Lung (tissue), 12 donors: ENCODE results near the gene PDGFB. TPM values are rescaled to one million over a fixed set of nuclear protein-coding genes. Genes with fewer than 3 reads are reported as not detected.

Experiments
- ATAC-seq: fragments of 200-7000 bp; cut with Tn5 transposase; one replicate; pipeline ENCODE4 v1.9.1; 2020; ENCODE audit warnings: moderate number of reproducible peaks; ENCODE audit not compliant: insufficient read depth, low FRiP score
- DNase-seq, 3 donors: peaks; one replicate each; pipeline ENCODE4 v3.0.0-alpha.2; 2013 to 2017
- H3K27ac ChIP-seq, 2 donors: one replicate each; pipeline ENCODE4 v1.5.1; 2013; ENCODE audit warnings: mild to moderate bottlenecking in 2 of 2, moderate library complexity in 2 of 2, control low read depth in 1 of 2, inconsistent platforms in 1 of 2, low read depth in 1 of 2, low read length in 1 of 2
- H3K27me3 ChIP-seq, 3 donors: one replicate each; pipeline ENCODE4 v1.5.1; 2013; ENCODE audit warnings: low read length in 2 of 3; ENCODE audit not compliant: control insufficient read depth in 3 of 3, insufficient read depth in 3 of 3
- H3K36me3 ChIP-seq, 4 donors: one replicate each; pipeline ENCODE4 v1.5.1; 2013; ENCODE audit warnings: low read length in 4 of 4, mild to moderate bottlenecking in 1 of 4, moderate library complexity in 1 of 4; ENCODE audit not compliant: control insufficient read depth in 4 of 4, insufficient read depth in 4 of 4
- H3K4me1 ChIP-seq, 5 donors: one replicate each; pipeline ENCODE4 v1.5.1; 2013; ENCODE audit warnings: low read length in 5 of 5, mild to moderate bottlenecking in 2 of 5, moderate library complexity in 1 of 5; ENCODE audit not compliant: control insufficient read depth in 5 of 5, insufficient read depth in 5 of 5
- H3K4me3 ChIP-seq: one replicate; pipeline ENCODE4 v1.5.1; 2013; ENCODE audit warnings: mild to moderate bottlenecking, control low read depth, moderate library complexity
- H3K9ac ChIP-seq, 2 donors: one replicate each; pipeline ENCODE4 v1.5.1; 2013; ENCODE audit warnings: low read length in 2 of 2, control low read depth in 1 of 2; ENCODE audit not compliant: insufficient read depth in 1 of 2
- H3K9me3 ChIP-seq, 4 donors: one replicate each; pipeline ENCODE4 v1.5.1; 2013; ENCODE audit warnings: low read length in 3 of 4, mild to moderate bottlenecking in 1 of 4, moderate library complexity in 1 of 4; ENCODE audit not compliant: control insufficient read depth in 4 of 4, insufficient read depth in 3 of 4
- WGBS, 2 donors: extraction: QIAGEN DNeasy Blood & Tissue Kit; methylation state at CpG; one replicate each; pipeline ENCODE4 v1.1.7; 2013; 5-methylcytosine and 5-hydroxymethylcytosine counted together
- polyA plus RNA-seq, 2 donors: library from polyadenylated mRNA; stranded (reverse); fragments of 200-250 nt; gene quantifications; one replicate each; pipeline ENCODE4 v1.2.1, GENCODE V29; 2013
- total RNA-seq, 2 donors: library from RNA; depleted of rRNA in 1 of 2; stranded (reverse); fragments of >200 nt in 1 of 2; gene quantifications; one replicate each; pipeline ENCODE4 v1.2.1, GENCODE V29; 2014 to 2021
- TF ChIP-seq, protein P1 (sequence below): IDR thresholded peaks from 2 replicates; pipeline ENCODE4 v1.5.1; 2012; ENCODE audit warnings: mild to moderate bottlenecking; ENCODE audit errors: control extremely low read depth, extremely low read depth
- donor health status: control.
- donor health status: control.
- donor health status: Bipolar disorder and iron deficiency.
- donor health status: healthy.
- donor health status: DM: yes; HTN: yes; CAD: no.

Gene PDGFB
- total and polyA plus RNA-seq, 4 donors: 9.8 to 56.7 (median 29.5) TPM

DNA sequence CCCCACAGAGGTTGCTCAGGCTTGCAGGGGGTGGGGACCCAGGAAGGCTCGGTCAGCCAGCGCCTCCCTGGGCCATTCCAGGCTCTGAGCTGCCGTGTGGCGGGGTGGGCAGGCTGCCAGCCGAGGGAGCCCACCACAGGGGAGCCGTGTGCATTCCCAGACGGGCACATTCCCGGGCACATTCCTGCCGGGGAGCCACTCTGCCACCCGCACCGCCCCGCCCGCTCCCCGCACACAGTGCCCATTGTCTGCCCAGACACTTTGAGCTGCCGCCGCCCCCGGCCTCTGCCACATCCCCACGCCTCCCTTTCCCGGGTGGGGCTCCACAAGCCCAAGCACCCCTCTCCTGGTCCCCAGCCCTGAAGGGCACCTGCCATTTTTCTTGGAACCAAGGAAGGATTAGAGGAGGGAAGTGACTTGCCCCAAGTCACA, 47.3 kb upstream of the PDGFB start:
- 63 to 79% methylated on average over 19 of the region's 19 CpGs for WGBS, 2 donors
- TF ChIP-seq, protein P1, sequence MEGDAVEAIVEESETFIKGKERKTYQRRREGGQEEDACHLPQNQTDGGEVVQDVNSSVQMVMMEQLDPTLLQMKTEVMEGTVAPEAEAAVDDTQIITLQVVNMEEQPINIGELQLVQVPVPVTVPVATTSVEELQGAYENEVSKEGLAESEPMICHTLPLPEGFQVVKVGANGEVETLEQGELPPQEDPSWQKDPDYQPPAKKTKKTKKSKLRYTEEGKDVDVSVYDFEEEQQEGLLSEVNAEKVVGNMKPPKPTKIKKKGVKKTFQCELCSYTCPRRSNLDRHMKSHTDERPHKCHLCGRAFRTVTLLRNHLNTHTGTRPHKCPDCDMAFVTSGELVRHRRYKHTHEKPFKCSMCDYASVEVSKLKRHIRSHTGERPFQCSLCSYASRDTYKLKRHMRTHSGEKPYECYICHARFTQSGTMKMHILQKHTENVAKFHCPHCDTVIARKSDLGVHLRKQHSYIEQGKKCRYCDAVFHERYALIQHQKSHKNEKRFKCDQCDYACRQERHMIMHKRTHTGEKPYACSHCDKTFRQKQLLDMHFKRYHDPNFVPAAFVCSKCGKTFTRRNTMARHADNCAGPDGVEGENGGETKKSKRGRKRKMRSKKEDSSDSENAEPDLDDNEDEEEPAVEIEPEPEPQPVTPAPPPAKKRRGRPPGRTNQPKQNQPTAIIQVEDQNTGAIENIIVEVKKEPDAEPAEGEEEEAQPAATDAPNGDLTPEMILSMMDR: no peak
- Histone ChIP-seq H3K4me3 (no peak overlapping the region), H3K4me1 (peaks cover 0 to 20% (median 8%) of the 10 kb centered on the region in 5 donors), H3K27me3 (no peaks in the 10 kb centered on the region), H3K27ac (peak overlapping the region; percentile 17 to 78), H3K9me3 (no peaks in the 10 kb centered on the region), H3K9ac (no peak overlapping the region), H3K36me3 (no peaks in the 10 kb centered on the region)
- no peak for ATAC-seq
- peak in 2 of 3 donors; percentile 51 to 67 for DNase-seq

DNA sequence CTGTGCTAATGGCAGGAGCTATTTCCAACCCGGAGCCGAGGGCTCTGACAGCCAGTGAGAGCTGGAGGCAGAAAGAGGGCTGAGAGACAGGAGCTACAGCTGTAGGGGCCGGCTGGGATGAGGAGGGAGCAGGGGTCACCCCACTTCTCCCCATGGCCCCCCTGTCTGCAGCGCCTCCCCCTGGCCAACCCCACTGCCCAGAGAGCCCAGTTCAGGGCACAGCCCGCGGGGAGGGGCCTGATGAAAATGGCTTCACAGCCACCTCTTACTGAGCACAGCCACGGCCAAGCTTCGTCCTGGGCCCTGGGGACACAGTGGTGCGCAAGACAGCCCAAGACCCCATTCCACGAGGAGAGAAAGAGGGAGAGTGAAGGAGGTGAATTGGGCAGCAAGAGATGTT, 46.7 kb upstream of the PDGFB start:
- Histone ChIP-seq H3K9ac (no peak overlapping the region), H3K27me3 (no peaks in the 10 kb centered on the region), H3K4me1 (peaks cover 0 to 19% (median 6%) of the 10 kb centered on the region in 5 donors), H3K4me3 (no peak overlapping the region), H3K36me3 (no peaks in the 10 kb centered on the region), H3K27ac (peak overlapping the region in 1 of 2 donors; percentile 78), H3K9me3 (no peaks in the 10 kb centered on the region)
- 94 to 98% methylated on average over 10 of the region's 10 CpGs for WGBS, 2 donors
- TF ChIP-seq, protein P1: no peak
- no peak for DNase-seq
- no peak for ATAC-seq

DNA sequence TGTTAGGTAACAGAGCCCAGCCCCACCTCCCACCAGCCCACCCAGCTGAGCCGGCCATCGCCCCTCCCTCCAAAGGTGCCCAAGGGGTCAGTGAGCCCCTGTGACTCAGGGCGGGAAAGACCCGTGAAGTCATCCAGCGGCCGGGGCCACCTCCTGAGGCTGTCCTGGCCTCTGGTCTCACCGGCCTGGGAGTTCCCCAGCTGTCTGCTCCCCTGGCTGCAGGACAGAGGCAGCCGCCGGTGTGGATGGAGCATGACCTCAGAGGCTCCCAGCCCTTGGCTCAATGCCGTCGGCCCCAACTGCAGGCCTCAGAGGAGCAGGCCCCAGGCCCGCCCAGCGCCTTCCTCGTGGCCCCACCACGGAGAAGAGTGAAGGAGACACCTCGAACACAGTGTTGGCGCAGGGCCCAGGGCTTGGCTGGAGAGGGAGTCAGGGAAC, 46.0 kb upstream of the PDGFB start:
- peak in 2 of 3 donors; percentile 48 to 57 for DNase-seq
- no peaks in the 10 kb centered on the region for H3K9me3 ChIP-seq
- TF ChIP-seq, protein P1: no peak
- peaks cover 0 to 19% (median 6%) of the 10 kb centered on the region in 5 donors for H3K4me1 ChIP-seq
- 58 to 80% methylated on average over 17 of the region's 17 CpGs for WGBS, 2 donors
- no peak overlapping the region for H3K9ac ChIP-seq
- no peak overlapping the region for H3K4me3 ChIP-seq
- no peak for ATAC-seq
- no peaks in the 10 kb centered on the region for H3K27me3 ChIP-seq
- no peaks in the 10 kb centered on the region for H3K36me3 ChIP-seq
- H3K27ac ChIP-seq: peak overlapping the region in 1 of 2 donors; percentile 5
